Uterus (tissue), 4 donors: ENCODE data around the gene ANXA4. TPM values are rescaled to one million over a fixed set of nuclear protein-coding genes. Genes with fewer than 3 reads are reported as not detected.

Experiments used
- DNase-seq, 2 donors: peaks; one replicate each; pipeline ENCODE4 v3.0.0-alpha.2; 2019 to 2020
- H3K27ac ChIP-seq, 2 donors: fragments of 200-600 bp; sonication (generic); 1 replicate in 1 of 2; 2 replicates in 1 of 2; pipeline ENCODE4 v1.5.1; 2016 to 2018
- H3K27me3 ChIP-seq, 2 donors: fragments of 200-600 bp; sonication (generic); one replicate each; pipeline ENCODE4 v1.5.1; 2018 to 2019; ENCODE audit warnings: control low read depth in 1 of 2
- H3K36me3 ChIP-seq, 2 donors: fragments of 200-600 bp; sonication (generic); one replicate each; pipeline ENCODE4 v1.5.1; 2019; ENCODE audit warnings: control low read depth in 1 of 2
- H3K4me1 ChIP-seq, 2 donors: fragments of 200-600 bp; sonication (generic); one replicate each; pipeline ENCODE4 v1.5.1; 2018 to 2019; ENCODE audit warnings: control low read depth in 1 of 2
- H3K4me3 ChIP-seq, 2 donors: fragments of 200-600 bp; sonication (generic); 1 replicate in 1 of 2; 2 replicates in 1 of 2; pipeline ENCODE4 v1.5.1; 2018 to 2019; ENCODE audit warnings: mild to moderate bottlenecking in 1 of 2
- H3K9me3 ChIP-seq, 2 donors: fragments of 200-600 bp; sonication (generic); one replicate each; pipeline ENCODE4 v1.5.1; 2019; ENCODE audit warnings: control low read depth in 1 of 2
- CTCF ChIP-seq, 4 experiments: fragments of 200-600 bp in 2 of 4; fragments of 450-650 bp in 2 of 4; sonication (generic) in 2 of 4; IDR thresholded peaks; one replicate each; pipeline ENCODE4 v1.5.1; 2016 to 2019; ENCODE audit warnings: antibody characterized with exemption in 4 of 4, mild to moderate bottlenecking in 2 of 4, moderate library complexity in 1 of 4
- POLR2A ChIP-seq, 2 donors: fragments of 450-650 bp; IDR thresholded peaks; one replicate each; pipeline ENCODE4 v1.6.1; 2016; ENCODE audit warnings: antibody characterized with exemption in 2 of 2, mild to moderate bottlenecking in 1 of 2, moderate library complexity in 1 of 2
- intact Hi-C: fragments of 100-400 bp; cut with DNase I; formaldehyde crosslinking; loops from one replicate; pipeline ENCODE4 v1.15.1; 2023; ENCODE audit warnings: low total_unique reads
- total RNA-seq, 4 donors: library from RNA; depleted of rRNA in 3 of 4; stranded (reverse); fragments of >200 nt in 3 of 4; gene quantifications; one replicate each; pipeline versions ENCODE4 v1.1.0 to v1.2.4, GENCODE V29; 2014 to 2023
- donor health status: DM: yes; HTN: yes; CAD: no.

ANXA4 gene
- total RNA-seq, 4 donors from 2014 or later = 17.4 to 78.5 (median 32.4) TPM

- Histone ChIP-seq H3K27ac (no peak overlapping the region), H3K27me3 (no peaks in the 10 kb centered on the region), H3K4me3 (no peak overlapping the region), H3K9me3 (no peaks in the 10 kb centered on the region), H3K4me1 (peaks cover 0 to 4% of the 10 kb centered on the region in 2 donors), H3K36me3 (no peaks in the 10 kb centered on the region)
- no peak for TF ChIP-seq CTCF (IDR thresholded peaks at IDR 0.05)
- no peak for TF ChIP-seq POLR2A (IDR thresholded peaks at IDR 0.05)
- no peak for DNase-seq
- intact Hi-C loops = no loop called here
Observed at GRCh38 chr2:69804416-69804815, 62.5 kb downstream of the ANXA4 start.

GRCh38 chr2:69805887-69806286, 64.0 kb downstream of the ANXA4 start:
- no peak for DNase-seq
- H3K4me1 ChIP-seq = no peaks in the 10 kb centered on the region
- H3K36me3 ChIP-seq = no peaks in the 10 kb centered on the region
- H3K4me3 ChIP-seq = no peak overlapping the region
- H3K27ac ChIP-seq = no peak overlapping the region
- no peaks in the 10 kb centered on the region for H3K27me3 ChIP-seq
- TF ChIP-seq CTCF (IDR thresholded peaks at IDR 0.05) (no peak), POLR2A (IDR thresholded peaks at IDR 0.05) (no peak)
- no peaks in the 10 kb centered on the region for H3K9me3 ChIP-seq
- intact Hi-C loops = no loop called here

- Histone ChIP-seq H3K36me3 (no peaks in the 10 kb centered on the region), H3K27ac (no peak overlapping the region), H3K9me3 (no peaks in the 10 kb centered on the region), H3K4me3 (no peak overlapping the region), H3K27me3 (no peaks in the 10 kb centered on the region), H3K4me1 (no peaks in the 10 kb centered on the region)
- TF ChIP-seq CTCF (IDR thresholded peaks at IDR 0.05) (no peak), POLR2A (IDR thresholded peaks at IDR 0.05) (no peak)
- intact Hi-C loops = no loop called here
- no peak for DNase-seq
Observed at GRCh38 chr2:69807821-69808540, 66.0 kb downstream of the ANXA4 start.

- Histone ChIP-seq H3K27ac (no peak overlapping the region), H3K4me3 (no peak overlapping the region), H3K4me1 (no peaks in the 10 kb centered on the region), H3K27me3 (no peaks in the 10 kb centered on the region), H3K9me3 (no peaks in the 10 kb centered on the region), H3K36me3 (no peaks in the 10 kb centered on the region)
- intact Hi-C loops = no loop called here
- DNase-seq = no peak
- TF ChIP-seq CTCF (IDR thresholded peaks at IDR 0.05) (no peak), POLR2A (IDR thresholded peaks at IDR 0.05) (no peak)
Observed at GRCh38 chr2:69810550-69810949, 68.6 kb downstream of the ANXA4 start.

- H3K27me3 ChIP-seq = no peaks in the 10 kb centered on the region
- no peaks in the 10 kb centered on the region for H3K36me3 ChIP-seq
- no peaks in the 10 kb centered on the region for H3K4me1 ChIP-seq
- no peak for DNase-seq
- no peak overlapping the region for H3K27ac ChIP-seq
- no peaks in the 10 kb centered on the region for H3K9me3 ChIP-seq
- H3K4me3 ChIP-seq = no peak overlapping the region
- intact Hi-C loops = no loop called here
- TF ChIP-seq POLR2A (IDR thresholded peaks at IDR 0.05) (no peak), CTCF (IDR thresholded peaks at IDR 0.05) (no peak)
Observed at GRCh38 chr2:69811018-69811417, 69.1 kb downstream of the ANXA4 start.
